MM.1S (cell line): ENCODE data around the gene TRMT61B.

ENCODE experiments used
- DNase-seq: peaks from one replicate; pipeline ENCODE4 v3.0.0-alpha.2; 2015
- H2AFZ ChIP-seq: fragments of 300-600 bp; sonication (generic); 2 replicates; pipeline ENCODE4 v1.6.0; 2016; ENCODE audit warnings: antibody characterized with exemption, low read length
- H3F3A ChIP-seq: fragments of 300-600 bp; sonication (generic); 2 replicates; pipeline ENCODE4 v1.6.1; 2016; ENCODE audit warnings: mild to moderate bottlenecking, antibody characterized with exemption, low read length, moderate library complexity, mixed read lengths; ENCODE audit not compliant: insufficient read depth
- H3K27ac ChIP-seq: fragments of 300-600 bp; sonication (generic); 2 replicates; pipeline ENCODE4 v1.5.1; 2016; ENCODE audit warnings: mild to moderate bottlenecking, low read length
- H3K27me3 ChIP-seq: fragments of 300-600 bp; sonication (generic); replicated peaks from 2 replicates; pipeline ENCODE4 v1.6.0; 2016; ENCODE audit warnings: low read length; ENCODE audit not compliant: insufficient read depth
- H3K36me3 ChIP-seq: fragments of 300-600 bp; sonication (generic); replicated peaks from 2 replicates; pipeline ENCODE4 v1.6.1; 2016; ENCODE audit warnings: mild to moderate bottlenecking, low read length, mixed read lengths; ENCODE audit not compliant: insufficient read depth
- H3K4me1 ChIP-seq: fragments of 300-600 bp; sonication (generic); 2 replicates; pipeline ENCODE4 v1.6.1; 2016; ENCODE audit warnings: low read length, mixed read lengths
- H3K4me2 ChIP-seq: fragments of 300-600 bp; sonication (generic); 2 replicates; pipeline ENCODE4 v1.6.0; 2016; ENCODE audit warnings: low read depth, low read length
- H3K4me3 ChIP-seq: fragments of 300-600 bp; sonication (generic); 2 replicates; pipeline ENCODE4 v1.5.1; 2016; ENCODE audit warnings: low read length, mixed read lengths
- H3K79me2 ChIP-seq: fragments of 300-600 bp; sonication (generic); 2 replicates; pipeline ENCODE4 v1.6.1; 2016; ENCODE audit warnings: mixed run types, low read length, mixed read lengths
- H3K9ac ChIP-seq: fragments of 300-600 bp; sonication (generic); 2 replicates; pipeline ENCODE4 v1.6.1; 2016; ENCODE audit warnings: low read length, mixed read lengths
- H3K9me2 ChIP-seq: fragments of 300-600 bp; sonication (generic); replicated peaks from 2 replicates; pipeline ENCODE4 v1.6.1; 2016; ENCODE audit warnings: mild to moderate bottlenecking, low read length, mixed read lengths; ENCODE audit not compliant: insufficient read depth
- H3K9me3 ChIP-seq: fragments of 300-600 bp; sonication (generic); replicated peaks from 2 replicates; pipeline ENCODE4 v1.6.1; 2016; ENCODE audit warnings: mild to moderate bottlenecking, low read length, mixed read lengths; ENCODE audit not compliant: insufficient read depth
- H4K20me1 ChIP-seq: fragments of 300-600 bp; sonication (generic); 2 replicates; pipeline ENCODE4 v1.6.1; 2016; ENCODE audit warnings: mild to moderate bottlenecking, low read length, moderate library complexity, mixed read lengths; ENCODE audit not compliant: insufficient read depth
- CTCF ChIP-seq: fragments of 300-600 bp; sonication (generic); IDR thresholded peaks from 2 replicates; pipeline ENCODE4 v1.5.1; 2016; ENCODE audit warnings: antibody characterized with exemption, low read length, mixed read lengths
- EZH2 ChIP-seq: fragments of 300-600 bp; sonication (generic); optimal IDR thresholded peaks from 2 replicates; pipeline ENCODE3; 2017; ENCODE audit warnings: low read depth, mild to moderate bottlenecking, antibody characterized with exemption, low read length, mixed read lengths
- EZH2phosphoT487 ChIP-seq: fragments of 300-600 bp; sonication (generic); IDR thresholded peaks from 2 replicates; pipeline ENCODE4 v1.6.1; 2018; ENCODE audit warnings: antibody characterized with exemption, low read length

Gene TRMT61B

GRCh38 chr2:28838971-28839370, 31.1 kb downstream of the TRMT61B start:
- TF ChIP-seq EZH2, result no peak
- no peak for TF ChIP-seq CTCF
- no peak for TF ChIP-seq EZH2phosphoT487
- Histone ChIP-seq H3K27ac (no peak overlapping the region), H3K9ac (no peak overlapping the region), H3K4me2 (no peak overlapping the region), H2AFZ (no peak overlapping the region), H3K4me3 (no peak overlapping the region), H3F3A (no peaks in the 10 kb centered on the region), H3K9me3 (no peaks in the 10 kb centered on the region), H3K36me3 (no peaks in the 10 kb centered on the region), H4K20me1 (no peaks in the 10 kb centered on the region), H3K79me2 (no peaks in the 10 kb centered on the region), H3K4me1 (no peaks in the 10 kb centered on the region), H3K27me3 (no peaks in the 10 kb centered on the region), H3K9me2 (no peaks in the 10 kb centered on the region)
- DNase-seq, result no peak

GRCh38 chr2:28835781-28836180, 34.3 kb downstream of the TRMT61B start:
- Histone ChIP-seq H3K9me2 (no peaks in the 10 kb centered on the region), H3K27ac (no peak overlapping the region), H3K36me3 (no peaks in the 10 kb centered on the region), H3K79me2 (no peaks in the 10 kb centered on the region), H3F3A (no peaks in the 10 kb centered on the region), H3K4me2 (peak overlapping the region; percentile 17; the same call in 1 of the 2 replicates), H2AFZ (no peak overlapping the region), H3K9me3 (no peaks in the 10 kb centered on the region), H3K27me3 (no peaks in the 10 kb centered on the region), H3K4me3 (no peak overlapping the region), H4K20me1 (no peaks in the 10 kb centered on the region), H3K9ac (no peak overlapping the region), H3K4me1 (no peaks in the 10 kb centered on the region)
- no peak for TF ChIP-seq EZH2
- TF ChIP-seq EZH2phosphoT487, result no peak
- no peak for TF ChIP-seq CTCF
- peak; percentile 30 for DNase-seq

GRCh38 chr2:28833740-28834470, 36.2 kb downstream of the TRMT61B start:
- no peak for DNase-seq
- Histone ChIP-seq H3K27ac (no peak overlapping the region), H3K4me1 (no peaks in the 10 kb centered on the region), H3K4me3 (no peak overlapping the region), H3K9me3 (no peaks in the 10 kb centered on the region), H3K9ac (no peak overlapping the region), H3K4me2 (no peak overlapping the region), H3K9me2 (no peaks in the 10 kb centered on the region), H4K20me1 (no peaks in the 10 kb centered on the region), H3K36me3 (no peaks in the 10 kb centered on the region), H3K79me2 (no peaks in the 10 kb centered on the region), H3F3A (no peaks in the 10 kb centered on the region), H2AFZ (no peak overlapping the region), H3K27me3 (no peaks in the 10 kb centered on the region)
- TF ChIP-seq EZH2, result no peak
- no peak for TF ChIP-seq CTCF
- no peak for TF ChIP-seq EZH2phosphoT487
